Body of pancreas (tissue), 4 donors: ENCODE results near the gene COL28A1. TPM values are rescaled to one million over a fixed set of nuclear protein-coding genes. Genes with fewer than 3 reads are reported as not detected.

ENCODE experiments used
- ATAC-seq: fragments of 150-250 bp; one replicate; pipeline ENCODE4 v1.9.1; 2016
- DNase-seq, 4 donors: peaks; one replicate each; pipeline ENCODE4 v3.0.0-alpha.2; 2019
- H3K27ac ChIP-seq, 4 donors: fragments of 200-600 bp; sonication (generic); 1 replicate in 3 of 4; 2 replicates in 1 of 4; pipeline versions ENCODE4 v1.5.1 to v1.6.1; 2016 to 2019; ENCODE audit warnings: mild to moderate bottlenecking in 1 of 4, mixed read lengths in 1 of 4, moderate library complexity in 1 of 4
- H3K27me3 ChIP-seq, 2 donors: fragments of 200-600 bp; sonication (generic); one replicate each; pipeline ENCODE4 v1.6.0; 2016; ENCODE audit warnings: mild to moderate bottlenecking in 1 of 2
- H3K36me3 ChIP-seq, 2 donors: fragments of 200-600 bp; sonication (generic); replicated peaks in 1 of 2; 2 replicates each; pipeline ENCODE4 v1.5.1; 2016; ENCODE audit warnings: low read depth in 2 of 2; ENCODE audit not compliant: insufficient read depth in 1 of 2
- H3K4me1 ChIP-seq: fragments of 200-600 bp; sonication (generic); one replicate; pipeline ENCODE4 v1.6.0; 2016
- H3K4me3 ChIP-seq, 2 donors: fragments of 200-600 bp; sonication (generic); 1 replicate in 1 of 2; 2 replicates in 1 of 2; pipeline ENCODE4 v1.5.1; 2016 to 2019
- H3K9me3 ChIP-seq, 3 donors: fragments of 200-600 bp; sonication (generic); 1 replicate in 2 of 3; 2 replicates in 1 of 3; pipeline ENCODE4 v1.5.1; 2016
- POLR2A ChIP-seq, 3 donors: fragments of 450-650 bp; IDR thresholded peaks; one replicate each; pipeline ENCODE4 v1.6.1; 2016; ENCODE audit warnings: antibody characterized with exemption in 3 of 3, mild to moderate bottlenecking in 2 of 3
- WGBS, 2 donors: methylation state at CpG; one replicate each; pipeline ENCODE4 v1.1.5; 2017; 5-methylcytosine and 5-hydroxymethylcytosine counted together
- intact Hi-C: fragments of 100-400 bp; cut with DNase I; formaldehyde crosslinking; loops from one replicate; pipeline ENCODE4 v1.15.1; 2023
- total RNA-seq, 2 donors: library from RNA; depleted of rRNA; stranded (reverse); fragments of >200 nt; gene quantifications; one replicate each; pipeline ENCODE4 v1.1.0, GENCODE V29; 2016
- TF ChIP-seq, protein P1 (sequence below), 7 experiments: fragments of 450-650 bp in 4 of 7; fragments of 200-600 bp in 3 of 7; sonication (generic) in 3 of 7; IDR thresholded peaks; one replicate each; pipeline ENCODE4 v1.5.1; 2016 to 2019; ENCODE audit warnings: antibody characterized with exemption in 7 of 7

COL28A1 gene
- total RNA-seq, 2 donors from 2014 or later = 13.8 to 16.9 TPM

DNA sequence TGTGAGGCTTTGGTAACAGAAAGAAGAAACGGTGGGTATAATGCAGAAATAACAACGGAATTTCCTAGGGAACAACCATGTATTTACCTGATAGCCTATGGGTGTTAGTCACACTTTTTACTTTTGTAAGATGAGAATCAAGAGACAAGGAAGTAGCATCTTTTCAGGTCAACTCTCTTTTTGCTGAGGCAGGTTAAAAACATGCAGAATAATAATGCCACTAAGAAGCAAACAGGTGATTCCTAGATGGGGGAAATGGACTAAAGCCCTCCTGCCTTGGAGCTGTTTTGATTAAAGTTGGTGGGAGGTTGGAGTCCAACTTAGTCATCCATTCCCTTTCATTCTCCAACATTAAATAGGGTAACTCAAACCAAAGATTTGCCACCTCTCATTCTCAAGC, 2.0 kb upstream of the COL28A1 start:
- Histone ChIP-seq H3K4me1 (no peaks in the 10 kb centered on the region), H3K27ac (no peak overlapping the region), H3K36me3 (no peaks in the 10 kb centered on the region), H3K9me3 (no peaks in the 10 kb centered on the region), H3K27me3 (no peaks in the 10 kb centered on the region), H3K4me3 (no peak overlapping the region)
- intact Hi-C loops = loop anchor here (10.0 kb wide), 1 partner anchor 443 kb away; no protein-coding TSS in a partner anchor
- ATAC-seq = no peak
- 86 to 89% methylated on average over 2 of the region's 2 CpGs for WGBS, 2 donors
- TF ChIP-seq POLR2A (IDR thresholded peaks at IDR 0.05) = no peak
- TF ChIP-seq, protein P1, sequence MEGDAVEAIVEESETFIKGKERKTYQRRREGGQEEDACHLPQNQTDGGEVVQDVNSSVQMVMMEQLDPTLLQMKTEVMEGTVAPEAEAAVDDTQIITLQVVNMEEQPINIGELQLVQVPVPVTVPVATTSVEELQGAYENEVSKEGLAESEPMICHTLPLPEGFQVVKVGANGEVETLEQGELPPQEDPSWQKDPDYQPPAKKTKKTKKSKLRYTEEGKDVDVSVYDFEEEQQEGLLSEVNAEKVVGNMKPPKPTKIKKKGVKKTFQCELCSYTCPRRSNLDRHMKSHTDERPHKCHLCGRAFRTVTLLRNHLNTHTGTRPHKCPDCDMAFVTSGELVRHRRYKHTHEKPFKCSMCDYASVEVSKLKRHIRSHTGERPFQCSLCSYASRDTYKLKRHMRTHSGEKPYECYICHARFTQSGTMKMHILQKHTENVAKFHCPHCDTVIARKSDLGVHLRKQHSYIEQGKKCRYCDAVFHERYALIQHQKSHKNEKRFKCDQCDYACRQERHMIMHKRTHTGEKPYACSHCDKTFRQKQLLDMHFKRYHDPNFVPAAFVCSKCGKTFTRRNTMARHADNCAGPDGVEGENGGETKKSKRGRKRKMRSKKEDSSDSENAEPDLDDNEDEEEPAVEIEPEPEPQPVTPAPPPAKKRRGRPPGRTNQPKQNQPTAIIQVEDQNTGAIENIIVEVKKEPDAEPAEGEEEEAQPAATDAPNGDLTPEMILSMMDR (IDR thresholded peaks at IDR 0.05) = no peak
- no peak for DNase-seq

DNA sequence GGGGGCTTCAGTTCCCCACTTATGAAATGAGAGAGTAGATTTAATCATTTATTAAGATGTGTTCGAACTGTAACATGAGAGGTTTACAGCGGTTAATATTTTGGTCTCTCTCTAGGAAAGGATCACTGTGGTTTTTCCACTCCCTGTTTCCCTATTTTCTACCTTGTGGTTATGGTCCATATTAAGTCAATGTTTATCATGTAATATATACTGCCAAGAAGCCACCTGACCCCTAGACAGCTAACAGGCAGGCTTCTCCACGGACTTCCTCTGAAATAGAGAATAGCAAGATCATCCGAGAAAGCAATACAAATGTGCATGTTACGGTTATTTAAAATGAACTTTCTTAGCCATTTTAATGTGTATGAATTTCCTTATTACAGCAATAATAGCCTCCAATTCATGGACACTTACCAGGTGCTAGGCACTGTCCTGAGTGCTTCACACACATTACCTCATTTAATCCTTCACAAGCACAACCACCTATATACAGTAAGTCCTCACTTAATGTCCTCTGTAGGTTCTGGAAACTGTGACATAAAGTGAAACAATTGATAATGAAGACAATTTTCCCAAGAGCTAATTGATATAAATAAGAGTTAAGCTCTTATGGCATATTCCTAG, 835 bp upstream of the COL28A1 start:
- intact Hi-C loops = loop anchor here (10.0 kb wide), 1 partner anchor 442 kb away; no protein-coding TSS in a partner anchor
- Histone ChIP-seq H3K4me3 (no peak overlapping the region), H3K9me3 (no peaks in the 10 kb centered on the region), H3K4me1 (no peaks in the 10 kb centered on the region), H3K27ac (no peak overlapping the region), H3K36me3 (no peaks in the 10 kb centered on the region), H3K27me3 (no peaks in the 10 kb centered on the region)
- no peak for TF ChIP-seq POLR2A (IDR thresholded peaks at IDR 0.05)
- TF ChIP-seq, protein P1 (IDR thresholded peaks at IDR 0.05) = no peak
- 88% methylated on average over 5 of the region's 5 CpGs for WGBS, 2 donors
- DNase-seq = no peak
- ATAC-seq = no peak

DNA sequence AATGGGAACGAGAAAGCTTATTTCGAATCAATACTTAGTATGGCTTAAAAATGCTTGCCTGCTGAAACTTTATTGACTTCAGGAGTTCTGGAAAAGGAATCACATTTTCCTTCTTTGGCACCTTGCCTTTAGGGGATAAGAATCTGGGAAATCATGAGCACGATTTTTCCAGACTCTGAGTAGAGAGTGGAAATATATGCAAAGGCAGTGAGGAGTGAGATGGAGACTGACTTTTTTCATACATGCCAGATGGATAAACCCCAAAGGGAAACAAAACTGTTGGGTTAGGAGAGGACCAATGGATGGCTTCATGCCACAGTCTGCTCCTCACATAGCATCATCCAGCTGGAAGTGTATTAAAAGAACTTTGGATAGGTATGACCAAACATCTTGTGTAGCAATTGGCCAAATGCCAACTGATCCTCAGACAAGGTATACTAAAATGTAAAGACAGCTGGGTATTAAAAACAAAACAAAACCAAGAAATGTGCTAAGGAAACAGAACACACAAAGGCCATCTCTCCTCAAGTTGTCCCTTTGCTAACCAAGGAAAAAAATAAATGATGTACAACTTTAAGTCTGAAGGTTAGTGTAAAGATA, 1.7 kb downstream of the COL28A1 start:
- Histone ChIP-seq H3K27ac (no peak overlapping the region), H3K27me3 (no peaks in the 10 kb centered on the region), H3K4me1 (no peaks in the 10 kb centered on the region), H3K9me3 (no peaks in the 10 kb centered on the region), H3K4me3 (no peak overlapping the region), H3K36me3 (no peaks in the 10 kb centered on the region)
- DNase-seq (no peak), ATAC-seq (no peak)
- intact Hi-C loops = loop anchor here (10.0 kb wide), 1 partner anchor 439 kb away; no protein-coding TSS in a partner anchor
- TF ChIP-seq, protein P1 (IDR thresholded peaks at IDR 0.05) = no peak
- TF ChIP-seq POLR2A (IDR thresholded peaks at IDR 0.05) = no peak
- 86% methylated on average over 3 of the region's 3 CpGs for WGBS, 2 donors

DNA sequence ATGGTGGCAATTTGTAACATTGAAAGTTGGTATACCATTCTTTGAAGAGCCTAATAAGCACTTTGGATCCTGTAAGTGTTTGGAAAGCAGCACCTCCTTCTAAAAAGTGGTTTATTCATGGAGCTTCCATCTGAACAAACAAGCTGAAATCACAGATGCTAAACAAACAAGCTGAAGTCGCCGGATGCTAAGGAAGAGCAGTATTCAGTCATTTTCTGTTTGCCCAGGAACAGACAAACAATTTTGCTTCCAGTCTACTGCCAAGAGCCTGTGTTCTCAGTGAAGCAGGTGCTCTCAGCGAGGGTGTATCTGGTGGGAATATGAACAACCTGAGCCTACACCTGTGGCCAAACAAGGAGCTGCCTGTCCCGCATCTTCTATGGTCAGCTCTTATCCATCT, 6.3 kb downstream of the COL28A1 start:
- no peak for ATAC-seq
- peak in 1 of 4 donors; percentile 7 for DNase-seq
- intact Hi-C loops = no loop called here

More for the DNA sequence above, 6.3 kb downstream of the COL28A1 start:
- no peak overlapping the region for H3K4me3 ChIP-seq
- 57 to 69% methylated on average over 4 of the region's 4 CpGs for WGBS, 2 donors
- H3K27ac ChIP-seq = no peak overlapping the region
- H3K27me3 ChIP-seq = no peaks in the 10 kb centered on the region
- no peaks in the 10 kb centered on the region for H3K4me1 ChIP-seq
- TF ChIP-seq, protein P1 (IDR thresholded peaks at IDR 0.05) = no peak
- TF ChIP-seq POLR2A (IDR thresholded peaks at IDR 0.05) = no peak
- H3K9me3 ChIP-seq = no peaks in the 10 kb centered on the region
- no peaks in the 10 kb centered on the region for H3K36me3 ChIP-seq
